NCI-H446 (cell line): ENCODE data around the gene MTG1.
"Not testable (repeated sequence)": the region's sequence is repeated elsewhere in the genome, so short reads cannot be mapped to it uniquely, and the experiment has no call there.

Experiments
- DNase-seq, 2 experiments: peaks; one replicate each; lab custom pipeline; 2025; lab: John Stamatoyannopoulos, UW

MTG1 gene

GRCh38 chr10:133400624-133401424 lies 6.9 kb downstream of the MTG1 start:
- DNase-seq: no peak

- no peak for DNase-seq
These were observed 7.5 kb downstream of the MTG1 start for GRCh38 chr10:133401500-133401899.

- no peak for DNase-seq
These were observed 8.2 kb downstream of the MTG1 start for GRCh38 chr10:133401981-133402725.

GRCh38 chr10:133403359-133403758 lies 9.4 kb downstream of the MTG1 start:
- no peak for DNase-seq

GRCh38 chr10:133403784-133404183 lies 9.8 kb downstream of the MTG1 start:
- no peak for DNase-seq

GRCh38 chr10:133405272-133405671 lies 11.3 kb downstream of the MTG1 start:
- DNase-seq: no peak

GRCh38 chr10:133405844-133406527 lies 12.0 kb downstream of the MTG1 start:
- DNase-seq: no peak

- DNase-seq: no peak
These were observed 17.8 kb downstream of the MTG1 start for GRCh38 chr10:133411523-133412380.

- no peak for DNase-seq
These were observed 18.4 kb downstream of the MTG1 start for GRCh38 chr10:133412381-133412711.

- DNase-seq: not testable (repeated sequence)
These were observed 20.4 kb downstream of the MTG1 start for GRCh38 chr10:133414401-133414800.

- DNase-seq: no peak
These were observed 21.8 kb downstream of the MTG1 start for GRCh38 chr10:133415752-133416151.

- no peak for DNase-seq
These were observed 24.5 kb downstream of the MTG1 start for GRCh38 chr10:133418289-133418993.

- no peak for DNase-seq
These were observed 25.4 kb downstream of the MTG1 start for GRCh38 chr10:133419211-133419950.

- no peak for DNase-seq
These were observed 26.1 kb downstream of the MTG1 start for GRCh38 chr10:133420028-133420427.

GRCh38 chr10:133420579-133420978 lies 26.6 kb downstream of the MTG1 start:
- DNase-seq: no peak

- no peak for DNase-seq
These were observed 27.6 kb downstream of the MTG1 start for GRCh38 chr10:133421336-133422222.

GRCh38 chr10:133422223-133422806 lies 28.4 kb downstream of the MTG1 start:
- DNase-seq: no peak

- DNase-seq: no peak
These were observed 29.1 kb downstream of the MTG1 start for GRCh38 chr10:133422807-133423771.
